NCI-H1417 treated with DMSO at 0.1 percent for 48 hours (cell line): Measurements from ENCODE around the gene CRTAP.
"Not testable (repeated sequence)": the region's sequence is repeated elsewhere in the genome, so short reads cannot be mapped to it uniquely, and the experiment has no call there.

Source experiments
- DNase-seq: peaks from one replicate; lab custom pipeline; 2025; lab: John Stamatoyannopoulos, UW

CRTAP gene

GRCh38 chr3:33174711-33175414, 61.0 kb downstream of the CRTAP start:
- DNase-seq = no peak

- no peak for DNase-seq
Measured at GRCh38 chr3:33179132-33179531, 65.3 kb downstream of the CRTAP start.

GRCh38 chr3:33181229-33181628, 67.4 kb downstream of the CRTAP start:
- DNase-seq = no peak

GRCh38 chr3:33181641-33182040, 67.8 kb downstream of the CRTAP start:
- DNase-seq = not testable (repeated sequence)

- DNase-seq = no peak
Measured at GRCh38 chr3:33184863-33185262, 71.0 kb downstream of the CRTAP start.

GRCh38 chr3:33186524-33187367, 72.9 kb downstream of the CRTAP start:
- no peak for DNase-seq

GRCh38 chr3:33187368-33187634, 73.5 kb downstream of the CRTAP start:
- no peak for DNase-seq

GRCh38 chr3:33194303-33194702, 80.5 kb downstream of the CRTAP start:
- DNase-seq = no peak

- DNase-seq = no peak
Measured at GRCh38 chr3:33196538-33196937, 82.7 kb downstream of the CRTAP start.
